HG02798 (cell line): Measurements from ENCODE around the gene GLG1.
"Not testable (repeated sequence)": the region's sequence is repeated elsewhere in the genome, so short reads cannot be mapped to it uniquely, and the experiment has no call there.

ENCODE experiments used
- ATAC-seq: cut with Tn5 transposase; IDR thresholded peaks from one replicate; pipeline ENCODE4 v1.9.1; 2021; ENCODE audit warnings: mild to moderate bottlenecking; ENCODE audit not compliant: unreplicated experiment, poor library complexity

GLG1 gene

DNA sequence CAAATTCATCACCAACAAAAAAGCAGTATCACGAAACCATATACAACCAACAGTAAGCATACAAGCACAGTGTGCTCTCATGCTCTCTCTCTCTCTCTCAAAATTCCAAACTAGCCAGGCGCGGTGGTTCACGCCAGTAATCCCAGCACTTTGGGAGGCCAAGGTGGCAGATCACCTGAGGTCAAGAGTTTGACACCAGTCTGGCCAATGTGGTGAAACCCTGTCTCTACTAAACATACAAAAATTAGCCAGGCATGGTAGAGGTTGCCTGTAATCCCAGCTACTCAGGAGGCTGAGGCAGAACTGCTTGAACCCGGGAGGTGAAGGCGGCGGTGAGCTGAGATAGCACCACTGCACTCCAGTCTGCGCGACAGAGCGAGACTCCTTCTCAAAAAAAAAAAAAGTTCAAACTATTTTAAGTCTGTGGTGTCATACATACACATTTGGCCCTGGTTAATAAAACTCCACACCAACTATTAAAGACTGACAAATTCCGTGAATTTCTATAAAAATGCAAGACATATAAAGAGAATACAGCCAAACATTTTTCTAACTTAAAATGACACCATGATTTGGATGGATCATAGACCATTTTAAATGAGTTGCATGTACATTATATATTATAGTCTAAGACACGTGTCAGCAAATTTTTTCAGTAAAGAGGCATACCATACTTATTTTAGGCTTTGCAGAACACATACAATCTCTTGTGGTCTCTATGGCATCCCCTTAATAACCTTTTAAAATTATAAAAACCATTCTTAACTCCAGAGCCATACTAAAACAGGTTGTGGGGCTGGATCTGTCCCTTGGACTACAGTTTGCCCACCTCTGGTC, 30.9 kb downstream of the GLG1 start:
- no peak for ATAC-seq

DNA sequence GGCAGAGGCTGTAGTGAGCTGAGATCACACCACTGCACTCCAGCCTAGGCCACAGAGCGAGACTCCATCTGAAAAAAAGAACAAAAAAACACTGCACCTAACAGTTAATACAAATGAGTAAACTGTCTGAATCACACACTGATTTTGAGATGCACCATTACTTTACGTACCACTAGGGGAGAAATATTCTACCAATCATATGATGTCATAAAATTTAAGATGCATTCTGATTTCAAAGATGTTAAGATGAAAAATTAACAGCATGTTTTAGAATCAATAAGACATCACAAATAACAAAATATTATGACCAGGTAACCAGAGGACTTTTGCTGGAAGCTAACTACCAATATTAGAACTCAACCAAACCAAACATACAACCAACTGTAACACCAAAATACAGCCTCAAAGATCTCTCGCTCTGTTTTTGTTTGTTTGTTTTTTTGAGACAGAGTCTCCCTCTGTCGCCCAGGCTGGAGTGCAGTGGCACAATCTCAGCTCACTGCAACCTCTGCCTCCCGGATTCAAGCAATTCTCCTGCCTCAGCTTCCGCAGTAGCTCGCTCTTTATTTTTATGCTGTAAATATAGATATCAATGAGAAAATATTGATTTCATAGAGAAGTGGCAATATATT, 31.6 kb downstream of the GLG1 start:
- ATAC-seq, result no peak

DNA sequence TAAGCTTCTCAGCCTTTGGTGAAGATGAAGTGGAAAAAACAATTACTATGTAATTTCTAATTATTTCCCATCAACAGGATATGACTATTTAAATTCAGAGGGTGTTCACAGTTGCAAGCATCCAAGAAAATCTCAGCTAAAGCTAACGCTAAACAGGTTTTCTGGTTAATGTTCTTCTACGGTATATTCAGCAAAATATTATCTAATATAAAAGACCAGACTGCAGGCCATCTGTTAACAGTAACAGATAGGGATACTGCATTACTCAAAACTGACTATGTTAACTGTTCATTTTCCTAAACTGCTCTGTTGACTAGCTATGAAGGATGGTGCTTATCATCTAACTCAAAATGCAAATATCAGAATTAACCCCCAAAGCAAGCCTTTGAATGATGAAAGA, 32.8 kb downstream of the GLG1 start:
- ATAC-seq, result no peak

DNA sequence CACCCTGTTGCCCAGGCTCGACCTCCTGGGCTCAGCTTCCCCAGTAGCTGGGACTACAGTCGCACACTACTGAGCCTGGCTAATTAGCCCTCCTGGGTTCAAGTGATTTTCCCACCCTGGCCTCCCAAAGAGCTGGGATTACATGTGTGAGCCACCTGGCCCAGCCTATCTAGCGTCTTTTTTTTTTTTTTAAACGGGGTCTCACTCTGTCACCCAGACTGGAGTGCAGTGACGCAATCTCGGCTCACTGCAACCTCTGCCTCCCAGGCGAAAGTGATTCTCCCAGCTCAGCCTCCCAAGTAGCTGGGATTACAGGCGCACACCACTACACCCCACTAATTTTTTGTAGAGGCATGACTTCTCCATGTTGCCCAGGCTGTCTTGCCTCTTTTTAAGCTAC, 33.3 kb downstream of the GLG1 start:
- ATAC-seq, result no peak

DNA sequence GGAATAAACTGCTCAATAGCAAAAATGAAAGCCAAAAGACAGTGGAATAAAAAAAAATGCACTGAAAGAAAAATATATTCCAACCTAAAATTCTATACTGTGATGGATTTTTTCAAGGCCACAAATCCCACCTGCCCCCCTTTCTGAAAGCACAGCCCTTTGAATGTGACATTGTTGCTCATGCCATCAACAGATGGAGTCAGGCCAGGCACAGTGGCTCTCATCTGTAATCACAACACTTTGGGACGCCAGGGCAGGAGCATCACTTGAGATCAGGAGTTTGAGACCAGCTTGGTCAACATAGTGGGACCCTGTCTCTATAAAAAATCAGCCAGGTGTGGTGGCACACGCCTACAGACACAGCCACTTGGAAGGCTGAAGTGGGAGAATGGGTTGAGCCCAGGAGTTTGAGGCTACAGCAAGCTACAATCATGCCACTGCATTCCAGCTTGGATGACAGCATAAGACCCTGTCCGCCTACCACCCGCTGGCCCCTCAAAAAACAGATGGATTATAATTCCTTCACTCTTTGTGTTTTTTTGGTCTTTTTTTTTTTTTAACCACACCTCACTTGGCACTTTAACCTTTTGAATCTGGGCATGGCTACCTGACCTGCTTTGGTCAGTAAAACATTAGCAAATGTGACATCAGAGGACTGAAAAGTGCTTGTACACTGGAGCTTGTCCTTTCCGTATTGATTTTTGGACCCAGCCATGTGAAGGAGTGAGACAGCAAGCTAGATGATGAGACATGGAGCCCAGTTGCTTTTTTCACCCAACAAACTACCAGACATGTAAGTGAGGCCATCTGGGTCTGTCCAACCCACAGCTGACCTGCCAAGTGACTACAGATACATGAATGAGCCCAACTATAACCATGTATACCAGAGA, 36.3 kb downstream of the GLG1 start:
- no peak for ATAC-seq

DNA sequence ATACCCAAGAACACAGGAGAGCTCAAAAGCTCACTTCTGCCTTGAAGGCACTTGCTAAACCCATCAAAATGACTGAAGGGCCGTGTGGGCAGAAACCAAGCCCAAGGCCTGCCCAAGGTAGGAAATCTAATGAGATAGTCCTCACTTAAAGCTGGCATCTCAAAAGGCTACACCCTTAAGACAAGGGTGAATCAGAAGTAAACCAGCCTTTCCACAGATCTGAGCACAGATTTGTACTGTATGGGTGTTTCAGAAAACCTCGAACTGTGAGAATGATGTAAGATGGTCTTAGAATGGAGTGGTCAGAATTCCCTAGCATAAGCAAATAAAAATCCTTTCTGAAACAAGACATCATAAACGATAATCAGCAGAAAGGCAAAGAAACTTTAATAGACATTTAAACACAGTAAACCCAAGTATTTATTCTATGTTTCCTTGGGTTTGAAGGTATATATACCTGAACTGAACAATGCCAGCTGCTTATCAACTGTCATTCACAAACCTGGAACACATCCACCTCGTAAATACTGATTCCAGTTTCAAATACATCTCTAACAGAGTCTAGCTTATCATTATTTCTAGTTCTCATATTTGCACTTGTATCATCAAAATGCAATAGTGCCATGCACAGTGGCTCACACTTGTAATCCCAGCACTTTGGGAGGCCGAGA, 37.8 kb downstream of the GLG1 start:
- ATAC-seq, result no peak

DNA sequence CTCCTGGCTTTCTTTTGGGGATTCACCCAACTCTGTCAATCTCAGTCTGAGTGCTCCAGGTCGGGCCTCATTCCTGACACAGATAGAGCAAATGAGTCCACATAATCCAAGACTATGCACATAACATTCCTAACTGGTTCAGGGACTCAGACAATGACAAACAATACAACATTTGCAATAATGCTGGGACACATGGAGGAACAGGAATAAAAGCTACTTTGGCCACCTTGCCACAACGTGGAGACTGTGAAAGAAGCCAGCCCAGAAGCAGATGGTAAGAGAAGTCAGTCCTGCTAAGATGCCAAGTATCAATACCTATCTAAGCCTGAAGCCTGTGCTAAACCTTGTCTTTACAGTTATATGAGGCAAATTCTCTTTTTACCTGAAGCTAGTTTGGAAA, 39.0 kb downstream of the GLG1 start:
- no peak for ATAC-seq

DNA sequence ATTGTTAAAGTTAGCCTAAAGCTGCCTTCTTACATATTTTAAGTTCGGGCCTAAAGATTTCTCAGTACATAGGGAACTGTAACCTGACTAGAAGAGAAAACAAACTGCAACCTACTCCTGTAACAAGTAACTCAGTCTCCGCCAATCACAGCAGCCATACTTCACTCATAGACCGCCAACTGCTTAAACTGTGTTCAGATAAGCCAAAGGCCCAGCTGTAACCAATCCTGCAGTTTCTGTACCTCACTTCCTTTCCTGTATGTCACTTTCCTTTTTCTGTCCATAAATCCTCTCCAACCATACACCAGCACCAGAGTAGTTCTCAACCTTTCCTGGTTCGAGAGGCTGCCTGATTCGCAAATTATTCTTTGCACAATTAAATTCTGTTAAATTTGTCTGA, 41.5 kb downstream of the GLG1 start:
- ATAC-seq, result no peak

DNA sequence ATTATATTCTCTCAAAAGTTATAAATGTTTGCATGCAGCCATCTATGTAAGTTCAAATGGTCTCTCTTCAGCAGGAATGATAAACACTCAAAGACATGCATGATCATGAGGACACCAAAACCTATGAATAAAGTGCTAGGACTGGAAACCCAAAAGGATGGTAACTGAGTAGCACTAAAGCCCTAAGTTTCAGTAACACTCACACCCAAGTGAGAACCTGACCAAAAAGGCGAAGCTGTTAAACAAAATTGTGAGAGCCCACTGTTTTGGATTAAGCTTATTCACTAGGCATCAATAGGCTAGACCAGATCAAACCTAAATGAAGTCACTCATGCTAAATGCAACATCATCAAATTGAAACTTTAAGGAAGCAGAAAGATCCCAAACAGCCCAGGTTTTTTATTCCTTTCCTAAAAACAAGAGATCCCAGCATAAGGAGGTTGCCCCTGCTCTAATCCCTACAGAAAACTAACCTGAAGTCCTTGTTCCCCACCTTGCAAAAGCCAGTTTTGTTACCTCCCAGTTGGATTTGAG, 42.4 kb downstream of the GLG1 start:
- ATAC-seq, result no peak

DNA sequence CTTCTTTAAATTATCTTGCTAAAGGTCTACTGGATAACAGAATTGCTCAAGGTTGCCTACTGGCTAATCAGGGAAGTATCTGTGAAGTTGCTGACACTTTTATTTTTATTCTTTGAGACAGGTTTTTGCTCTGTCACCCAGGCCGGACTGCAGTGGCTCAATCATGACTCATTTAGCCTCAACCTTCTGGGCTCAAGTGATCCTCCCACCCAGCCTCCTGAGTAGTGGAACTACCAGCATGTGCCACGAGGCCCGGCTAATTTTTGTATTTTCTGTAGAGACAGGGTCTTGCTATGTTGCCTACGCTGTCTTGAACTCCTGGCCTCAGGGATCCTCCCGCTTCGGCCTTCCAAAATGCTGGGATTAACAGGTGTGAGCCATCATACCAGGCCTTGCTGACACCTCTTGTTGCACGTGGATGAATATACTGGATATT, 43.1 kb downstream of the GLG1 start:
- no peak for ATAC-seq

DNA sequence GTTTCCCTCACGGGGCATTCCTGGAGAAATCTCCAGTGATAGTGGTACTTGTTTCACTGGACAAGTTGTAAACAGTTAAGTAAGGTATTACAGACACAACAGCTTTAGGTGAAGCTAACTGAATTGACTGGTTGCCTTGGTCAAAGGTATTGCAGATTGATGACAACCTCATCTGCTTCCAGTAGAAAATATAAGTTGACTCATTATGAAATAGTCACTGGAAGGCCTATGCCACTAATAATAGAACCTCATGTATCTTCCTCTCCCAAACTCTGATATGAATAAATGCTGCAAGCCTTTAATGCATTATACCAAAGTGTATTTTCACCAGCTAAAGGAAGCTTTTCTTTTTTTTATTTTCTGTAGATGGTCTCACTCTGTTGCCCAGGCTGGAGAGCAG, 44.8 kb downstream of the GLG1 start:
- ATAC-seq, result no peak

DNA sequence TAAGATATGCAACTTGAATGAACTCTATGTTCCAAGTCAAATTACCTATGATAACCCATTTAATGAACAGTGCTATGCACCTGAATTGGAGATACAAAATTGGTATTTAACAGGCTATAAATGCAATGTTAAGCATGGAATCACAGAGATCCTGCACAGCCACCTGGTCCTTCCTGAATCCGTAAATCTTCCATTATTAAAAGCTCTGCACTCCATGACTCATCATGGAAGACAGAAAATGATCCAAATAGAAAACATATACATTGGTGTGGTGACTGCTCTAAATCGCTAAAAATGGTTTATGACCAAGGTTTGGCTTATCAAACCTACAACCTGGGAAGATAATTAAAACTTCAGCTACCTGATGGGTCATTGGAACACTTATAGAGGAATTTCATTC, 45.3 kb downstream of the GLG1 start:
- ATAC-seq, result no peak

DNA sequence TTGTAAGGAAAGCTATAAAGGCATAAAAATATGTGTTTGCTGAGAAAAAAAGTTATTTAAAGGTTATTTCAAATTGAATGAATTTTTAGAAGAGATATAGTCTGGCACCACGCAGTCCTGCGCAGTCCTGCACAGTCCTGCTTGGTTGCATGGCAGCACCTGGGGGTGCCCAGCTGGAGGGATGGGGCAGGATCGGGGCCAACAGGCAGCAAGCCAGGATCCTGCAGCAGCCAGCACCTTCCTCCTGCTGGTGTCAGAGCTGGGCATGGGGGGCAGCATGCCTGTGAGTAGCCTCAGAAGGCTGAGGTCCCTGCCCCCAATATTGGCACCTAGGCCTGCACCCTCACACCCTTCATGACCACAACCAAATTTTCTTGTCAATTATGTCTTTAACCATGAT, 46.0 kb downstream of the GLG1 start:
- ATAC-seq, result no peak

DNA sequence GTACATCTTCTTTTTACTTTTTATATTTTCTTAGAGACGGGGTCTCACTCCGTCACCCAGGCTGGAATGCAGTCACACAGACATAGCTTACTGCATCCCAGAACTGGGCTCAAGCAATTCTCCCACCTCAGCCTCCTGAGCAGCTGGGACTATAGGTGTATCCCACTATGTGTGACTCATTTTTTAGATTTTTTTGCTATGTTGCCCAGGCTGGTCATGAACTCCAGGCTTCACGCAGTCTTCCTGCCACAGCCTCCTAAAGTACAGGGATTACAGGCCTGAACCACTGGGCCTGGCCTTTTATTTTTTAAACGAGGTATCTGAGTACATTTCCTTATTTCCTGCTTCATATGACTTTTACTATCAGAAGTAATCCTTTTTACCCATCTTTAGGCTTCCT, 48.0 kb downstream of the GLG1 start:
- no peak for ATAC-seq

DNA sequence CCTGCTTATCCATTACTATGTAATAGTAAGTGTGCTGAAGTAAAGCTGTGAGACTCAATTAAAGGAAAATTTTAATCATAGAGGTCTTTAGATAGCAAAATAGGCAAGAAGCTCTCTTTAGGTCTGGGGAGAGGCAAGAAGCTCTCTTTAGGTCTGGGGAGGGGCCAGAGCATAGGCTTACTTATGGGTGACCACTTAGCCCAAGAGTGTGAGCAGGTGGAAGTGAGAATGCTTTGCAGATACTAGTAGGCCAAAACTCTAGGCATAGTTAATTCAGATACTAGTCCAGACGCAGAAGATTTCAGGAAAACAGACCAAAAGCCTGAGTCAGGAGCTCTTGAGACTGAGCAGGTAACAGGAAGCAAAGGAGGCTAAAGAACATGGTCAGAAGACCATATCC, 49.6 kb downstream of the GLG1 start:
- ATAC-seq, result no peak

DNA sequence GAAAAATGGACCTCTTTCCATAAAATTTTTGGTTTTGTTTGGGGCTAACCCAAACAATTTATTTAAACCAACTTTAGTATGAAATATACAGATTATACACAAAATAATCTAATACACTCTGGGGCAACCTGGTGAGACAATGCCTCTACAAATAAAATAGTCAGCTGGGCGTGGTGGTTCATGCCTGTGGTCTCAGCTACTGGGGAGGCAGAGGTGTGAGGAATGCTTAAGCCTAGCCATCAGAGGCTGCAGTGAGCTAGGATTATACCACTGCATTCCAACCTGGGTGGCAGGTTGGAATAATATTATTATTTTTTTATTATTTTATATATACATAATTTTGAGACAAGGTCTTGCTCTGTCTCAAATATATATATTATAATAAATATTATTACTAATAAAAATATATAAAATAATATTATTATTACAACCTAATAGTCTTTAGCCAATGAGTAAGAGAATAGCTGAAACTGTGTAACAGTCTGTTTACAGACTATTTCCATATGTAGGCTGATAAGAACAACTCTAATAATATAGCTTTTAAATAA, 50.5 kb downstream of the GLG1 start:
- ATAC-seq, result no peak

DNA sequence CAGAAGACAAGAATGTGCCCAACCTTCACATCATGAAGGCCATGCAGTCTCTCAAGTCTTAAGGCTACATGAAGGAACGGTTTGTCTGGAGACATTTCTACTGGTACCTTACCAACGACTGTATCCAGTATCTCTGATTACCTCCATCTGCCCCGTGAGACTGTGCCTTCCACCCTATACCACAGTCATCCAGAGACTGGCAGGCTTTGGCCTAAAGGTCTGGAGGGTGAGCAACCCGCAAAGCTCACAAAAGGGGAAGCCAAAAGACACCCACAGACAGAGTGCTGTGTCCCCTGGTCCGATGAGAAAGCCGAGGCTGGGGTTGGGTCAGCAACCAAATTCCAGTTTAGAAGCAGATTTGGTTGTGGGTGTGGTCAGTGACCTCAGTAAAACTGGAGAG, 54.6 kb downstream of the GLG1 start:
- not testable (repeated sequence) for ATAC-seq

DNA sequence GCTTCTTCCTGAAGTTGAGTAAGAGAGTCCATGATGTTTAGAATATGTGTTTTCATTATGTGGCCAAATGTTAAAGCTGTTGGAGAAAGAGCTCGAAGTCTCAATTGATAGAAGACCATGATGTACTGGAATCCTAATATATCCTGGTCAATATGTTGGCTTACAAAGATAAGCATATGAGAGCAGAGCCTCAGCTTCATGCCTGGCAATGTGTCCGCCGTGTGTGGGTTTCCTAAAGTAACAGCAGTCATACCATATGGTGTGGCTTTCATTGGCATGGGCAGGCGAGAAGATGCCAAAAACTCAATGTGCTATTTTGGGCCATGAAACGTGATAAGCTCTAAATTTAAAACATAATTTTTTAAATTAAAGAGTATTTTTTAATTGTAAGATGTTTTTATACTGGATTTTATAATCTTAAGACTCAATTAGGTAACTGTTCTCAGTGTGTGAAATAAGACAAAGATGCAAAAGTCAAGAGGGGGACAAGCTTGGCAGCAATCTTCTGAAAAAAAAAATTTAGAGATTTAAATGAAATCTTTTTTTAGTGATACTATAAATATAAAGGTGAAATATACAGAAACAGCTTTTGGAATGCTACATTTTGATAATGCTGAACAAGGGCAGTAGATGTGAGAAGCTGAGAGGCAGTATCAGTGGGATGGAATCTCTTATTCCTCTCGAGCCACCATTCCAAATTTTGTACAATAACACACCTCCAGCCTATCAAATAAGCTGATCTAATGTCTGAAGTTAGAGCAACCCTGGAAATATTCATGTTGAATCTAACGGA, 56.5 kb downstream of the GLG1 start:
- ATAC-seq, result not testable (repeated sequence)

DNA sequence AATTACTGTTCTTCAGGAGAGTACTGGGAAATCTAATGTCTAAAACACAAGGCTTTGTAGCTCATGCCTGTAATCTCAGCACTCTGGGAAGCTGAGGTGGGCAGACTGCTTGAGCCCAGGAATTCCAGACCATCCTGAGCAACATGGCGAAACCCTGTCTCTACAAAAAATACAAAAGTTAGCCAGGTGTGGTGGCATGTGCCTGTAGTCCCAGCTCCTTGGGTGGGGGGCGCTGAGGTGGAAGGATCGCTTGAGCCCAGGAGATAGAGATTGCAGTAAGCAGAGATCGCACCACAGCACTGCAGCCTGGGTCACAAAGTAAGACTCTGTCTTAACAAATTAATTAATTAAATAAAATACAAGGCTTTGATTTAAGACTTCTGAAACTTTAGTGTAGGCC, 60.8 kb downstream of the GLG1 start:
- not testable (repeated sequence) for ATAC-seq
